G401 (cell line): ENCODE data around the gene CEP350. TPM values are rescaled to one million over a fixed set of nuclear protein-coding genes. Genes with fewer than 3 reads are reported as not detected.

Source experiments
- DNase-seq: peaks from one replicate; pipeline ENCODE4 v3.0.0-alpha.2; 2015; ENCODE audit warnings: low spot score
- in situ Hi-C: cut with HindIII; loops from 2 replicates; pipeline ENCODE4 v1.10.0; 2016; ENCODE audit warnings: low sequenced_read_pairs, mixed read lengths
- total RNA-seq: library from RNA; depleted of rRNA; stranded (reverse); fragments of >200 nt; shearing (Covaris generic); gene quantifications from 2 replicates; pipeline ENCODE4 v1.2.3, GENCODE V29; 2014; rRNA removed

The CEP350 gene, protein sequence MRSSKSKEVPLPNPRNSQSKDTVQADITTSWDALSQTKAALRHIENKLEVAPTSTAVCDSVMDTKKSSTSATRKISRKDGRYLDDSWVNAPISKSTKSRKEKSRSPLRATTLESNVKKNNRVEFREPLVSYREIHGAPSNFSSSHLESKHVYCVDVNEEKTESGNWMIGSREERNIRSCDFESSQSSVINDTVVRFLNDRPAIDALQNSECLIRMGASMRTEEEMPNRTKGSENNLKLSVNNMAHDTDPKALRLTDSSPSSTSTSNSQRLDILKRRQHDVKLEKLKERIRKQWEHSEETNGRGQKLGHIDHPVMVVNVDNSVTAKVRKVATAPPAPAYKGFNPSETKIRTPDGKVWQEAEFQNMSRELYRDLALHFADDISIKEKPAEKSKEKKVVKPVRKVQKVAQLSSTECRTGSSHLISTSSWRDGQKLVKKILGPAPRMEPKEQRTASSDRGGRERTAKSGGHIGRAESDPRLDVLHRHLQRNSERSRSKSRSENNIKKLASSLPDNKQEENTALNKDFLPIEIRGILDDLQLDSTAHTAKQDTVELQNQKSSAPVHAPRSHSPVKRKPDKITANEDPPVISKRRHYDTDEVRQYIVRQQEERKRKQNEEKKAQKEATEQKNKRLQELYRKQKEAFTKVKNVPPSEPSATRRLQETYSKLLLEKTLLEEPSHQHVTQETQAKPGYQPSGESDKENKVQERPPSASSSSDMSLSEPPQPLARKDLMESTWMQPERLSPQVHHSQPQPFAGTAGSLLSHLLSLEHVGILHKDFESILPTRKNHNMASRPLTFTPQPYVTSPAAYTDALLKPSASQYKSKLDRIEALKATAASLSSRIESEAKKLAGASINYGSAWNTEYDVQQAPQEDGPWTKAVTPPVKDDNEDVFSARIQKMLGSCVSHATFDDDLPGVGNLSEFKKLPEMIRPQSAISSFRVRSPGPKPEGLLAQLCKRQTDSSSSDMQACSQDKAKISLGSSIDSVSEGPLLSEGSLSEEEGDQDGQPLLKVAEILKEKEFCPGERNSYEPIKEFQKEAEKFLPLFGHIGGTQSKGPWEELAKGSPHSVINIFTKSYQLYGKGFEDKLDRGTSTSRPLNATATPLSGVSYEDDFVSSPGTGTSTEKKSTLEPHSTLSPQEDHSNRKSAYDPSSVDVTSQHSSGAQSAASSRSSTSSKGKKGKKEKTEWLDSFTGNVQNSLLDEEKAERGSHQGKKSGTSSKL (N-terminal part only)
- 37.1 and 64.9 TPM in 2 replicates for total RNA-seq

DNA sequence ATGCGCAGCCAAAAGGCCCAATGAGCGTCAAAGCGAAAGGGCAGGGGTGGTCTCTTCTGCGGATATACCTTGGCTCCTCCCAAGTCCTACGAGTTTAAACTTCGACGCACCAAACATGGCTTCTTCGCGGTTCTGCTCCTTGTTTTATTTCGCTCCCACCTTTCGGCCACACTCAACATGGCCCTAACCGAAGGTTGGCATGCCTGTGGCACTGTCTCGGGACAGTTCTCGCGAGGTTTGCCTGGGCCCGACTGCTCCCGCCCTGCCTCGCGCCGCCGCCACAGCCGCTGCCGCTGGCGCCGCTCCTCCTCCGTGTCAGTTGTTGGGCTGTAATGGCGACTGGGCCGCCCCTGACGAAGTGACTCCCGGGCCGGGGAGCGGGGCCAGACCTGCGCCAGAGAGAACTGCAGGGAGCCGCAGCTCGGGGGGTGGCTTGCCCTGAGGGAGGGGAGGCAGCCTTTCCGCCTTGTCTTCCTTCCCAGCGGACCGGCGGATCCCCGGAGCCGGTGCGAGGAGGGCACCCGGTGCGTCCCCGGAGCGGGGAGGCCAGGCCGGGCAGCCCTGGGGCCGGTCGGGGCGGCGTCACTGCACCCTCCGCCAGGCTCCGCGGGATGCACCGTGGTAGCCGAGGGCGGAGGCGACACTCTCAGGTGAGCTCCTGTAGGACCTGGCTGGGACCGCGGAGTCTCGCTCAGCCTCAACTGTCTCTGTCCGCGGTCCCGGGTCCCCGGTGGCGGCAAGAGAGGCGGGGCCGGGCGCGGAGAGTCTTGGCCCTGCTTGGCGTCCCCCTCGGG lies at the start of gene CEP350:
Gene CEP350 (plus strand): TSS at position 318 of the 794 bp plus-strand sequence. CDS start 31,372 bp downstream, outside the sequence.
- DNase-seq, result peak; percentile 99
- in situ Hi-C loops, result no loop called here

DNA sequence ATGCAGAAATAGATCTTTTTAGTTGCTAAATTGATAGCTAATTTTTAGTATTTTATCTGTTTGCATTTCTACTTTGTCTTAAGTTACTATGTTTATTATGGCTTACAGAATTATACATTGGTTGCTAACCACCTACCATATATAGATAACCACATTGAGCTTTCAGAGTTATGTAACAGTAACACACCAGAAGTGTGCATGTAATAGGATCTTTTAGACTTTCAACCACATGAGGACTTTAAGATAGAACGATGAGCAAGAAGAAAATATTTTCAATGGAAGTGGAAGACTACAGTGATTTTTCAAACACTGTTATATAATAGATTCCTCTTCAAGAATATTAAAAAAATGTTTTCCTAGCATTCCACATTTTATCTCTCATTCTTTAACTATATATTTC lies 43.7 kb upstream of the CEP350 start:
- in situ Hi-C loops, result no loop called here
- DNase-seq, result no peak

DNA sequence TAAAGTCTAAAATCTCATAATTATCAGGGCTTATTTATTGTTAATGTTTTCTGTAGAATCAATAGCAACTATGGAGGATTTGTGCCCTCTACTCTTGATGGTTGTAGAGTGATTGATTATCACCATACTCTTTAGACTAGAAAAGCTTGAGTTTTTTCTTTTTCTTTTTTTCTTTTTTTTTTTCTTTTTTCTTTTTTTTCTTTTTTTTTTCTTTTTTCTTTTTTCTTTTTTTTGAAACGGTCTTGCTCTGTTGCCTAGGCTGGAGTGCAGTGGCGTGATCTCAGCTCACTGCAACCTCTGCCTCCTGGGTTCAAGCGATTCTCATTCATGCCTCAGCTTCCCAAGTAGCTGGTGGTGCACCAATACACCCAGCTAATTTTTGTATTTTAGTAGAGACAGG lies 42.8 kb upstream of the CEP350 start:
- in situ Hi-C loops, result no loop called here
- no peak for DNase-seq

DNA sequence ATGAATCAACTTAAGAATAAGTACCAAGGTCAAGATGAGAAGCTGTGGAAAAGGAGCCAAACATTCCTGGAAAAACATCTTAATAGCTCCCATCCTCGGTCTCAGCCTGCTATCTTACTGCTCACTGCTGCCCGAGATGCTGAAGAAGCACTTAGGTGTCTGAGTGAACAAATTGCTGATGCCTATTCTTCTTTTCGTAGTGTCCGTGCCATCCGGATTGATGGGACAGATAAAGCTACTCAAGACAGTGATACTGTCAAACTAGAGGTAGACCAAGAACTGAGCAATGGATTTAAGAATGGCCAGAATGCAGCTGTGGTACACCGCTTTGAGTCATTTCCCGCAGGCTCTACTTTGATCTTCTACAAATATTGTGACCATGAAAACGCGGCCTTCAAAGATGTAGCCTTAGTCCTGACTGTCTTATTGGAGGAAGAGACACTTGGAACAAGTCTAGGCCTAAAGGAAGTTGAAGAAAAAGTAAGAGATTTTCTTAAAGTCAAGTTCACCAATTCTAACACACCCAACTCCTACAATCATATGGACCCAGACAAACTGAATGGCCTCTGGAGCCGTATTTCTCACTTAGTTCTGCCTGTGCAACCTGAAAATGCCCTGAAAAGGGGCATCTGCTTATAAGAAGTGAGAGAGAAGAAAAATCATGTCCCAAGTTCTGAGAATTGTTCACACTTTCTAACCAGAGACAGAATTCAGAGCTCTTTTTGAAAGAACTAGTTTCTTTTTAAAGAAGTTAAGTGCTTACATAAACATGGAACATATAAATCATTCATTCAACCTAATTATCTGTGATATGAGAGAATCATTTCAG lies 36.8 kb upstream of the CEP350 start:
- in situ Hi-C loops, result no loop called here
- DNase-seq, result no peak

DNA sequence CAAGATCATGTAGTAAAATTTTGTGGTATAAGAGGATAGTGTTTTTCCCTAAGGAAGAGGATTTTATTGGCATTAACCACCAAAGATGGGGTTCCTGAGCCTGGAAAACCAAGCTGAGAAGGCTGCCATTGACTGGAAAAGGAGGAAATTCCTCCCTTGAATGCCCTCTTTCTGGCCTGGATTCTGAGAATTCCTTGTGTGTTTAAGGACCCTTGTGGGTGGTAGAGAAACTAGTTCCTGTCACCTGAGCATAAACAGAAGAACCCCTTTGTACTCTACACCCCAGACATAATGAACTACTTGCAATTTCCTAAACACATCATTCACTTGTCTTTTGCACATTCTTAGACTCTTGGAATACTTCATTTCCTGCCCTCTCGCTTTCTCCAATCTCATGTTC lies 33.1 kb upstream of the CEP350 start:
- in situ Hi-C loops, result no loop called here
- no peak for DNase-seq

DNA sequence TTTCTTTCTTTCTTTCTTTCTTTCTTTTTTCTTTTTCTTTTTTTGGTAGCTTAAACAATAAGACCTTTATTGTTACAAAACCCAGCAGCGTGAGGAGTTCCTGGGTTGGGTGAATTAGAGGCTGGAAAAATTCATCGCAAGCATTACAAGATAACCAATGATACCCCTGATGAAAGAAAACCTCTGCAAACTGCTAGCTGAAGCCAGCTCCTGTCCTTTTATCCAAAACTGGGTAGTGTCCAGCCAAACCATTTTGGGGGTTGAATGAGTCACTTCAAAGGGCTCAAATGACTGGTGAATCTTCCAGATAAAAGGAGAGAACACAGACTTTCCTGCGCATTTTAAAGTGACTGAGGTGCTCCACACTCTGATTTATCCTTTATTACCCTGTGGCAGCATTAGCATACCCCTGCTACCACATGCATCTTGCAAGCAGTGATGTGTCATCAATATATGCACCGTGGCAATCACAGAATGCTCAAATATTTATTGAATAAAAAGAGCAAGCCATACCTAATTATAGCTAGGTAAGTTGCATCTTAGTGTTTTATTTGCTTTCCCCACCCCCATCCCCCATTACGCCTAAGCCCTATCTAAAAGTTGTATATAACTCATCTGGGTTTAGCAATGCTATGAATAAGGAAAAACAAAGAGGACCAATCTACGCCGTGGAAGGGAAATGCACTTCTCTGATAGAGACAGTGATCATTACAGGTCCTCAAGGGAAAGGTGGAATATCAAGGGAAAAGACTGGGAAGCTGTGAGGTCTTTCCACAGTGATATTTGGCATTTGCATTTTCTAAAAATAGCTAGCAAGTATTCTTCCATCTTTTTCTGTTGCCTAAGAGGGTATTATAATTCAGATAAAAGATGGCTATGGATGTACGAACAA lies 32.4 kb upstream of the CEP350 start:
- DNase-seq, result no peak
- in situ Hi-C loops, result no loop called here

DNA sequence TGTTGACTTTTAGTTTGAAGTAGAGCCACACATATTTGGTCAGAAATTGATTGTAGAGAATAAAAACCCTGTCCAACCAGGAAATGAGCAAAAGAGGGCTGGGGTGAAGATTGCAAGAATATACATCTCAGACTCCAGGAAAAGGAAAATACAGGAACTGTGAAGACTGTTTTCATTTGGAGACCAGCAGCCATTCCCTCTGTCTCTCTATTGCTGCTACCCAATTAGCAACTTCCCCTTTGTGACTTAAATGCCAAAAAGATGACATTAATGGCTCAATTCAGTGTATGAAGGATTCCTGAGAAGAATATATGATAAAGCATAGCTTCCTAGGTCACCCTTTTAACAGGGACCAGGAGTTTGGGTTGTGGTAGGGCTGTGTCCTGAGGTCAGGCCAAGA lies 31.6 kb upstream of the CEP350 start:
- no peak for DNase-seq
- in situ Hi-C loops, result no loop called here

DNA sequence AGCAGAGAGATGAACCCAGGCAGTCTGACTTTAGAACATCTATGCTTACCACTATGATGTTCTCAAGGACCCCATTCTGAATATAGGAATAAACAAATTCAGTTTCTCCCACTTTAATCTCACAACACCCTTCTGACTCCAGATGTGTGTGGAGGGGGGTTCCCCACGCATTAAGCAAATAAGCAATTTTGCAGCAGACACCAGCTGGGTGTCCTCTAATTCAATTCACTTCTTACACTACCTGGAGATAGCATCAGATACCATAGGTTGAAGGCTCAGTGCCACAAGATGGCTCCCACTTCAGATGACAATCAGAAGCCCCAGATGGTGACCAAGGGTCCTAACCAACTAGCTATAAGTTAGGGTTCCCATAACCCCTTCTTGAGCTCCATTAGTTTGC lies 30.3 kb upstream of the CEP350 start:
- in situ Hi-C loops, result no loop called here
- no peak for DNase-seq

DNA sequence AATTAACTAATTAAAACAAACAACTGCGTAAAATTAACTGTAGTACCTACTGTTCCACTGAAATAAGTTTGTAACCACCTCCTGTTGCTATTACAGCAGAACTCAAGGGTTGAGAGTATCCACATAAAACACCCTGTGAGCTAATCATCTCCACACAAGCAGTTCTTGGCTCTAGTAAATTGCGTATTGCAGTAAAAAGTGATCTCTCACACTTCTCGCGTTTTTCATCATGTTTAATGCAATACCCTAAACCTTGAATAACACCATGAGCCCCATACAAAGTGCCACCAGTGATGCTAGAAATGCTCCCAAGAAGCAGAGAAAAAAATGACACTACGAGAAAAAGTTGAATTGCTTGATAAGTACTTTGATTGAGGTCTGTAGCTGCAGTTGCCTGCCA lies 29.3 kb upstream of the CEP350 start:
- DNase-seq, result no peak
- in situ Hi-C loops, result no loop called here

DNA sequence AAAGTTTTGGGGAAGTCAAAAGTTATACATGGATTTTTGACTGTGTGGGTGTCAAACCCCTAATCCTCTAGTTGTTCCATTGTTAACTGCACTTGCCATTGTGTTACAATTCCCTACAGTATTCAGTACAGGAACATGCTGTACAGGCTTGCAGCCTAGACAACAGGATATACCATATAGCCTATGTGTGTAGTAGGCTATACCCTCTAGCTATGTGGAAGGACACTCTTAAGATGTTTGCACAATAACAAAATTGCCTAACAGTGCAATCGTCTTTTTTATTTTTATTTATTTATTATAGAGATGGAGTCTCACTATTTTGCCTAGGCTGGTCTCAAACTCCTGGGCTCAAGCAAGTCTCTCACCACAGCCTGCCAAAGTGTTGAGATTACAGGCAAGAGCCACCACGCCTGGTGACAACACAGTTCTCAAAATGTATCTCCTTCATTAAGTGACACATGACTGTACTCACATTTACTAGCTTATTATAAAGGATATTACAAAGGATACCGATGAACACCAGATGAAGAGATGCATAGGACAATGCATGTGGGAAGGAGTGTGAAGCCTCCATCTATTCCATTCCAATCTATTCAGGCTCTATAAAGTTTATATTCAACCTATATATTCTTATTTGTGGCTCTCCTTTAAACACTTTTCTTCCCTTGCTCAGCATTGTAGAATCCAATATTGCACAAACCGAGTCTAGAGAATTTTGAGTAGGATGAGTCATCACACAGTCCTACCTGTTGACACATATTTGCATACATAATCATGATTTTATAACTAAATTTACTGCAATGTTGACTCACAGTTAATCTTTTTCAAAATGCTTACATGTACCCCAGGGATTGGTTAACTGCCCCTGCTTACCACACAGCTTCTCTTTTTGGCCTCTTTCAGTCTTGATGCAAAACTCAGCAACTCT lies 28.4 kb upstream of the CEP350 start:
- in situ Hi-C loops, result no loop called here
- no peak for DNase-seq

DNA sequence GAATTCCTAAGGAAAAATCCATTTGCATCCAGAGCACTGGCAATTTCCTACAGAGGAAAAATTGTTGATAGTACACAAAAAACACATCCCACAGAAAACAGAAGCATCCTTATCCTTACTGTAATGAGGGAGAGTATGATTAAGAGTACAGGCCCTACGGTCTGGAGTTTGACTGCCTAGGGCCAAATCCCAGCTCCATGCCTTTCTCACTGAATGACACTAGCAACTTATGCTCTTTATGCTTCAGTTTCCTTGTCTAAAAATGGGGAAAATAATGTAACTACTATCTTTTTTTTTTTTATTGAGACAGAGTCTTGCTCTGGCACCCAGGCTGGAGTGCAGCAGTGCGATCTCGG lies 27.8 kb upstream of the CEP350 start:
- in situ Hi-C loops, result no loop called here
- DNase-seq, result no peak

DNA sequence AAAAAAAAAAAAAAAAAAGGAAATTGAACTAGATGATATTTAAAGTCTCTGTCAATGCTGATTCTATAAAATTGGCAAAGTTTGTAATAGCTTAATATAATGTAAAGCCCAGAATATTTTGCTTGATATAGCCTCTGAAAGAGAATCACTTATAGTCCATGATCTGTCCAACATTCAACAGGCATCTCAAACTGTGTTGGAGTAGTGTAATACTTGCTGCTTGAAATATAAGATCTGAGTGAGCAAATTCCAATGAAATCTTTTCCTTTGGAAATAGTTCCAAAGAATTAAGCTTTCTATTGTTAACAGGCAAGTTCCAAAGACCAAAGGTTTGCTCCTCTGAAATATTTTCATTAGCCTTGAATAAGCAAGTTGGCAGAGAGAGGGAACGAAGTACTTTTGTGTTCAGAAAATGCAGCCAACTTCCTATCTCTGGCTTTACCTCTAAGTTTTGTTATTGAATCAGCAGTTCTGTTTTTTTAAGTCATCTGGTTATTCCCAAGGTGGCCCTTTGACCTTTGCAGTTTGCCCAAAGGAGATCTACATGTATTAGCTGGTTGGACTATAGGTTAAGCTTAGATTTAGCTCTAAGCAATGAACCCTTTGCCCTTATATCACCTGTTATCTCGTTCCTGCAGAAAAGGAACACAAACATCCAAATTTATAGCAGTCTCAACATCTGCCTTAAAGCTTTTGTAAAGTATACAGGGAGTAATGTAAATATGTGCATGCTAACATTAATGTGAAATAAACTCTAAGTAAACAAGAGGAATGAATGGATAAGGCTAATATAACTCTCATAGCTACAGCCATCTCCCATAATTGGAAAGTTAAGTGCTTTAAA lies 24.4 kb upstream of the CEP350 start:
- no peak for DNase-seq
- in situ Hi-C loops, result no loop called here

DNA sequence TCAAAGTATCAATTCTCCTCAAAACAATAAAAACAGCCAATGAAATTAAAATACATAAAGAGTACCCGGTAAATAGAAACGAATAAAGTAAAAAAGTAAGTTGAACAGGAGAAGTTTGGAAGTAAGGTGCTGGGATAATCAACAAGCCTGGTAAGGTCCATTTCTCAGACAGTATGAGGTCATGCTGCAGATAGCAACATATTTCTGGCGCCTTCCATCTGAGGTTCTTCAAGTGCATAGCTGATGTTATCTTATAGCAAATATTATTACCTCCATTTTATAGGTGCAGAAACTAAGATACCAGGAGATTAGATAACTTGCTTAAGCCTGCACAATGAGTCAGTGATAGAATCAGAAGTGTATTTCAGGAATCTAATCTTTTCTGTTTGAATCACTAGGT lies 23.7 kb upstream of the CEP350 start:
- DNase-seq, result no peak
- in situ Hi-C loops, result no loop called here

DNA sequence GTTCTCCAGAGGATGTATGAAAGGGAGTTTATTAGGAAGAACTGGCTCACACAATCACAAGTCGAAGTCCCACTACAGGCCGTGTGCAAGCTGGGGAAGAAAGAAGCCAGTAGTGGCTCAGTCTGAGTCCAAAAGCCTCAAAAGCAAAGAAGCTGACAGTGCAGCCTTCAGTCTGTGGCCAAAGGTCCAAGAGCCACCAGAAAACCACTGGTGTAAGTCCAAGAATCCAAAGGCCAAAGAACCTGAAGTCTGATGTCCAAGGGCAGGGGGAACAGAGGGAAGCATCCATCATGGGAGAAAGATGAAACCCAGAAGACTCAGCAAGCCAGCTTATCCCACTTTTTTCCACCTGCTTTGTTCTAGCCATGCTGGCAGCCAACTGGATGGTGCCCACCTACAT lies 21.4 kb upstream of the CEP350 start:
- in situ Hi-C loops, result no loop called here
- no peak for DNase-seq

DNA sequence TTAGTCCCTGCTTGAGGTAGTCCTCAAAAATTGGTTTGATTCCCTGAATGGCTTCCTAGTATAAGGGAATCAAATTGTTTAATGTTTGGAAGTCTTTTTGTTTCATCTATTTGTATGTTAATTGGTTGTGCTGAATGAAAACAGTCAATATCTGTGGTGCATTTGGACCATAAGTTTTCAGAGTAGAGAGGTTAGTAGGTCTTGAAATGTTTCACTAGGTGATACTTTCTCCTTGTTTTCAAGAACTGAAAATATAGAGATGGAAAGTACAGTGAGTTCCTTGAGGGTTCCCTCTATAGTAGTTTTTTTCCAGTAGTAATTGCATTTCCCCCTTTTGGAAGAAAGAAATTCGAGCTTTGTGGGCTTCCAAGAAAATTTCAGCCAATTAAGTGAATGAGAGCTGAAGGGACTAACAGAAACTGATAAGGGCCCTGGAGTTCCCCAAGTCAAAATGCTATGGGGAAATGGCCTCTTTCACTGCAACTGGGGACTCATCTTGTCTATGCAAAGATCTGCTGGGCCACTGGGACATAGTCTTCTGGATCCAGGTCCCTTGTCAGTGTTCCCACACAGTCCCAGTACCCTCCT lies 18.6 kb upstream of the CEP350 start:
- in situ Hi-C loops, result no loop called here

More for the DNA sequence above, 18.6 kb upstream of the CEP350 start:
- no peak for DNase-seq
